K562 (cell line): ENCODE measurements around the gene TMEM100. TPM values are rescaled to one million over a fixed set of nuclear protein-coding genes. Genes with fewer than 3 reads are reported as not detected.

Experiments
- ATAC-seq: fragments of 200-7000 bp; cut with Tn5 transposase; 3 replicates; pipeline ENCODE4 v1.9.1; 2020; ENCODE audit warnings: moderate library complexity
- BruUV-seq: library from RNA; stranded (reverse); fragments of 400-500 nt; replicated peaks from 2 replicates; lab custom pipeline; 2021; lab: Mats Ljungman, UMichigan
- CTCF ChIA-PET: fragments of 300-600 bp; formaldehyde crosslinking; extraction: SDS; loops from one replicate; lab custom pipeline; 2021; ENCODE audit warnings: low intra/inter-chr PET ratio; lab: Yijun Ruan, JAX
- POLR2A ChIA-PET: fragments of 300-600, 350-650 bp; sonication (Branson Sonifier 250); formaldehyde crosslinking; extraction: SDS; loops from one replicate; lab custom pipeline; 2021; ENCODE audit warnings: antibody characterized with exemption, inconsistent platforms; lab: Yijun Ruan, JAX
- DNase-seq, 4 experiments: peaks; one replicate each; pipeline versions ENCODE4 v3.0.0 to v3.0.0-alpha.2; 2011 to 2018; ENCODE audit warnings: low spot score in 3 of 4, mixed read lengths in 3 of 4; ENCODE audit errors: extremely low read depth in 1 of 4
- FAIRE-seq: peaks from 2 replicates; lab custom pipeline; 2011; peaks lifted over from hg19 to GRCh38; lab: Jason Lieb, UNC
- H2AFZ ChIP-seq: 2 replicates; pipeline ENCODE4 v1.6.0; 2011; ENCODE audit warnings: low read depth, low read length, control low read depth, inconsistent platforms
- H3K27ac ChIP-seq: fragments of 200-600 bp; 3 replicates; pipeline ENCODE4 v1.8.0; 2011; ENCODE audit warnings: low read depth, mild to moderate bottlenecking, control low read depth, inconsistent platforms, low read length, moderate library complexity, mixed read lengths; ENCODE audit errors: extremely low read depth
- H3K27me3 ChIP-seq, 2 experiments: fragments of 300-600 bp in 1 of 2; 2 replicates in 1 of 2; 3 replicates in 1 of 2; pipeline versions ENCODE4 v1.6.0 to v1.8.0; 2011; ENCODE audit warnings: inconsistent platforms in 2 of 2, low read length in 2 of 2, mild to moderate bottlenecking in 1 of 2, mixed read lengths in 1 of 2, moderate library complexity in 1 of 2; ENCODE audit not compliant: control insufficient read depth in 2 of 2, insufficient read depth in 2 of 2
- H3K36me3 ChIP-seq: fragments of 300-600 bp; 3 replicates; pipeline ENCODE4 v1.8.0; 2011; ENCODE audit warnings: mild to moderate bottlenecking, low read length, inconsistent platforms; ENCODE audit not compliant: control insufficient read depth, insufficient read depth
- H3K4me1 ChIP-seq, 2 experiments: fragments of 200-600 bp in 1 of 2; replicated peaks in 1 of 2; 2 replicates in 1 of 2; 3 replicates in 1 of 2; pipeline versions ENCODE4 v1.5.1 to v1.8.0; 2011; ENCODE audit warnings: inconsistent platforms in 2 of 2, low read length in 2 of 2, mild to moderate bottlenecking in 1 of 2, mixed read lengths in 1 of 2, moderate library complexity in 1 of 2; ENCODE audit not compliant: control insufficient read depth in 2 of 2, insufficient read depth in 2 of 2
- H3K4me2 ChIP-seq: 2 replicates; pipeline ENCODE4 v1.6.1; 2011; ENCODE audit warnings: low read length, control low read depth, inconsistent platforms, mixed read lengths; ENCODE audit not compliant: insufficient read depth
- H3K4me3 ChIP-seq: fragments of 200-600 bp; sonication (generic), shearing (Covaris generic); 2 replicates; pipeline ENCODE4 v1.5.1; 2016; ENCODE audit warnings: control low read depth, inconsistent platforms
- H3K79me2 ChIP-seq: fragments of 200-600 bp; 3 replicates; pipeline ENCODE4 v1.8.0; 2011; ENCODE audit warnings: low read length, inconsistent platforms; ENCODE audit not compliant: control insufficient read depth, insufficient read depth
- H3K9ac ChIP-seq, 2 experiments: 2 replicates each; pipeline versions ENCODE4 v1.6.0 to v1.6.1; 2011; ENCODE audit warnings: low read depth in 2 of 2, low read length in 2 of 2, control low read depth in 1 of 2, inconsistent platforms in 1 of 2, mild to moderate bottlenecking in 1 of 2, mixed read lengths in 1 of 2; ENCODE audit not compliant: insufficient read depth in 1 of 2
- H3K9me1 ChIP-seq: one replicate; pipeline ENCODE4 v1.6.0; 2011; ENCODE audit warnings: inconsistent platforms, mild to moderate bottlenecking, low read length, moderate library complexity; ENCODE audit not compliant: control insufficient read depth, insufficient read depth
- H3K9me3 ChIP-seq: replicated peaks from 2 replicates; pipeline ENCODE4 v1.5.1; 2011; ENCODE audit warnings: low read depth, low read length, inconsistent platforms; ENCODE audit not compliant: control insufficient read depth, insufficient read depth
- H4K20me1 ChIP-seq: replicated peaks from 2 replicates; pipeline ENCODE4 v1.6.1; 2011; ENCODE audit warnings: low read length, inconsistent platforms, mixed read lengths; ENCODE audit not compliant: control insufficient read depth, insufficient read depth
- BRCA1 ChIP-seq, 2 experiments: fragments of 450-650 bp in 1 of 2; sonication (generic) in 1 of 2; formaldehyde crosslinking in 1 of 2; IDR thresholded peaks; 2 replicates each; pipeline versions ENCODE4 v1.5.0 to v1.6.1; 2017 to 2020; ENCODE audit warnings: mild to moderate bottlenecking in 1 of 2, missing genetic modification reagents in 1 of 2
- CBFA2T3 ChIP-seq: fragments of 450-650 bp; IDR thresholded peaks from 2 replicates; pipeline ENCODE4 v1.6.1; 2017
- GABPB2 ChIP-seq: fragments of 250-450 bp; sonication (Bioruptor Pico); conservative IDR thresholded peaks from 2 replicates; pipeline ENCODE4 v1.5.1; 2021; ENCODE audit warnings: mild to moderate bottlenecking
- GTF3C2 ChIP-seq: IDR thresholded peaks from 3 replicates; pipeline ENCODE4 v1.6.1; 2011; ENCODE audit warnings: borderline replicate concordance, mild to moderate bottlenecking, moderate library complexity; ENCODE audit not compliant: insufficient read length; ENCODE audit errors: extremely low read depth
- HNRNPK ChIP-seq: fragments of 200-400 bp; formaldehyde crosslinking; IDR thresholded peaks from one replicate; pipeline ENCODE4 v1.6.1; 2018; ENCODE audit warnings: mild to moderate bottlenecking, low read depth, low read length; ENCODE audit not compliant: poor library complexity, severe bottlenecking
- RBBP5 ChIP-seq: fragments of 200-600 bp; sonication (generic); IDR thresholded peaks from 2 replicates; pipeline ENCODE4 v1.6.1; 2012; ENCODE audit warnings: borderline replicate concordance, mild to moderate bottlenecking, low read length, control low read depth, inconsistent platforms; ENCODE audit not compliant: insufficient read depth, poor library complexity, severe bottlenecking
- RFX1 ChIP-seq: fragments of 450-650 bp; IDR thresholded peaks from 2 replicates; pipeline ENCODE4 v1.6.1; 2016; ENCODE audit warnings: mild to moderate bottlenecking, moderate library complexity
- SMARCC2 ChIP-seq: fragments of 450-650 bp; IDR thresholded peaks from 2 replicates; pipeline ENCODE4 v1.6.1; 2017; ENCODE audit warnings: antibody characterized with exemption, moderate library complexity, mild to moderate bottlenecking, low read depth
- ZNF436 ChIP-seq: fragments of 250-450, 450-650 bp; sonication (Bioruptor Pico); formaldehyde crosslinking; IDR thresholded peaks from 2 replicates; pipeline ENCODE4 v1.7.0; 2020; ENCODE audit warnings: mild to moderate bottlenecking
- WGBS: fragments of 100-300 bp; shearing (Covaris generic); methylation state at CpG from one replicate; pipeline ENCODE4 v1.1.6; 2016; ENCODE audit warnings: low coverage, mixed read lengths; ENCODE audit not compliant: insufficient coverage; ENCODE audit errors: missing lambda C conversion rate; 5-methylcytosine and 5-hydroxymethylcytosine counted together
- in situ Hi-C: fragments of 300-500 bp; cut with MboI; formaldehyde crosslinking; loops from 4 replicates; pipeline ENCODE4 v1.15.0; 2018; ENCODE audit warnings: inconsistent platforms, mixed read lengths
- intact Hi-C: fragments of 100-400 bp; cut with micrococcal nuclease; formaldehyde crosslinking; loops from 2 replicates; pipeline ENCODE4 v1.14.2; 2022
- polyA plus RNA-seq, 8 experiments: library from polyadenylated mRNA; depleted of rRNA in 4 of 8; stranded (reverse) in 5 of 8; unstranded in 3 of 8; fragments of >200 nt; fragmentation: Nextera tagmentation in 2 of 8; fragmentation: Illumina TruSeq in 1 of 8; extraction: Ambion mirVana in 2 of 8; extraction: Trizol in 1 of 8; gene quantifications; 2 replicates each; pipeline versions ENCODE4 v1.2.1 to v1.2.3, GENCODE V29; 2011 to 2014; ENCODE audit warnings: inconsistent platforms in 1 of 8, missing spikeins in 1 of 8
- total RNA-seq, 7 experiments: library from RNA; depleted of rRNA in 6 of 7; stranded (reverse); fragments of >200 nt in 6 of 7; fragmentation: Illumina TruSeq in 2 of 7; extraction: Trizol in 2 of 7; gene quantifications; 2 replicates each; pipeline versions ENCODE4 v1.2.1 to v1.2.3, GENCODE V29; 2011 to 2021; ENCODE audit warnings: low replicate concordance in 1 of 7

The TMEM100 gene
- total and polyA plus RNA-seq, 9 of the 15 experiments (the other 6 are each of a cell fraction or from before 2014, with no cell fraction given), result 0.12 to 0.50 (median 0.19) TPM

- no peak overlapping the region for H2AFZ ChIP-seq
- no peak overlapping the region for H3K27ac ChIP-seq
- no peaks in the 10 kb centered on the region for H3K27me3 ChIP-seq
- peaks cover under 1% of the 10 kb centered on the region for H3K9me1 ChIP-seq
- H3K4me2 ChIP-seq, result no peak overlapping the region
- ChIA-PET CTCF (no interaction called here), POLR2A (interaction anchor here (0.6 to 1.1 kb wide), 2 partner anchors 10 to 38 kb away, joined by 3 to 4 read pairs; no protein-coding TSS in a partner anchor)
- WGBS, result 93% methylated on average over 1 of the region's 1 CpG
- no peaks in the 10 kb centered on the region for H4K20me1 ChIP-seq
- intact Hi-C loops (no loop called here), in situ Hi-C loops (no loop called here)
- BruUV-seq, result no TSS peak
- H3K9ac ChIP-seq, result no peak overlapping the region
- FAIRE-seq (no peak), DNase-seq (no peak), ATAC-seq (no peak)
- H3K79me2 ChIP-seq, result no peaks in the 10 kb centered on the region
- no peaks in the 10 kb centered on the region for H3K9me3 ChIP-seq
- no peak for TF ChIP-seq ZNF436 (CRISPR knock-in tag)
- H3K4me1 ChIP-seq, result peaks cover 3 to 28% of the 10 kb centered on the region in 2 experiments; a peak in 4 of 5 replicates
- H3K4me3 ChIP-seq, result no peak overlapping the region
- no peaks in the 10 kb centered on the region for H3K36me3 ChIP-seq
These were observed 5.3 kb upstream of the TMEM100 start for GRCh38 chr17:55727920-55728319.

- Histone ChIP-seq H3K9ac (no peak overlapping the region), H3K9me3 (no peaks in the 10 kb centered on the region), H3K27ac (no peak overlapping the region), H3K4me3 (no peak overlapping the region), H3K4me2 (no peak overlapping the region), H4K20me1 (no peaks in the 10 kb centered on the region), H3K79me2 (no peaks in the 10 kb centered on the region), H3K36me3 (no peaks in the 10 kb centered on the region), H3K27me3 (no peaks in the 10 kb centered on the region), H3K4me1 (peaks cover 5 to 22% of the 10 kb centered on the region in 2 experiments; a peak in 4 of 5 replicates), H2AFZ (peak overlapping the region; percentile 23; the same call in 1 of the 2 replicates), H3K9me1 (no peaks in the 10 kb centered on the region)
- 62% methylated on average over 6 of the region's 6 CpGs for WGBS
- CTCF ChIA-PET, result no interaction called here
- intact Hi-C loops (no loop called here), in situ Hi-C loops (no loop called here)
- no peak for TF ChIP-seq CBFA2T3
- TF ChIP-seq HNRNPK, result no peak
- no peak for TF ChIP-seq SMARCC2
- no peak for TF ChIP-seq RBBP5
- TF ChIP-seq GTF3C2, result no peak
- TF ChIP-seq BRCA1 (IDR thresholded peaks at IDR 0.05), result no peak
- no peak for TF ChIP-seq BRCA1 (CRISPR knock-in tag; IDR thresholded peaks at IDR 0.05)
- no peak for TF ChIP-seq GABPB2
- no peak for TF ChIP-seq RFX1
- ATAC-seq, result no peak
- DNase-seq, result no peak
- BruUV-seq, result no TSS peak
- FAIRE-seq, result no peak
- POLR2A ChIA-PET, result interaction anchor here (1.1 kb wide), 1 partner anchor 17 kb away, joined by 3 read pairs; no protein-coding TSS in a partner anchor
These were observed 4.6 kb upstream of the TMEM100 start for GRCh38 chr17:55727275-55727674.
